H9 (cell line): ENCODE measurements around the gene VPS16. TPM values are rescaled to one million over a fixed set of nuclear protein-coding genes. Genes with fewer than 3 reads are reported as not detected.

Experiments
- DNase-seq: peaks from one replicate; pipeline ENCODE4 v3.0.0-alpha.2; 2017
- H2AFZ ChIP-seq: one replicate; pipeline ENCODE4 v1.6.1; 2013; ENCODE audit warnings: mild to moderate bottlenecking, low read length, control low read depth, moderate library complexity
- H2AK5ac ChIP-seq: 2 replicates; pipeline ENCODE4 v1.6.1; 2013; ENCODE audit warnings: low read length, control low read depth, mixed read lengths; ENCODE audit not compliant: insufficient read length
- H2BK120ac ChIP-seq: one replicate; pipeline ENCODE4 v1.6.1; 2013; ENCODE audit warnings: low read depth, mild to moderate bottlenecking, low read length, control low read depth, inconsistent platforms; ENCODE audit not compliant: poor library complexity, severe bottlenecking
- H2BK12ac ChIP-seq: 2 replicates; pipeline ENCODE4 v1.6.1; 2013; ENCODE audit warnings: low read length, control low read depth, mixed read lengths, low read depth; ENCODE audit not compliant: insufficient read length
- H2BK15ac ChIP-seq: 2 replicates; pipeline ENCODE4 v1.6.1; 2013; ENCODE audit warnings: low read depth, low read length, control low read depth
- H2BK20ac ChIP-seq: one replicate; pipeline ENCODE4 v1.6.1; 2013; ENCODE audit warnings: low read depth, mild to moderate bottlenecking, low read length, control low read depth, inconsistent platforms; ENCODE audit not compliant: poor library complexity, severe bottlenecking
- H2BK5ac ChIP-seq: 2 replicates; pipeline ENCODE4 v1.6.1; 2013; ENCODE audit warnings: low read length, control low read depth, mixed read lengths; ENCODE audit not compliant: insufficient read length
- H3K14ac ChIP-seq: 2 replicates; pipeline ENCODE4 v1.6.1; 2013; ENCODE audit warnings: low read length, control low read depth; ENCODE audit not compliant: insufficient read depth
- H3K18ac ChIP-seq: 2 replicates; pipeline ENCODE4 v1.6.1; 2013; ENCODE audit warnings: low read depth, mild to moderate bottlenecking, mixed read lengths, low read length, control low read depth; ENCODE audit not compliant: insufficient read length
- H3K23ac ChIP-seq: 2 replicates; pipeline ENCODE4 v1.6.1; 2013; ENCODE audit warnings: low read length, control low read depth, mixed read lengths, low read depth; ENCODE audit not compliant: insufficient read length
- H3K23me2 ChIP-seq: 2 replicates; pipeline ENCODE4 v1.6.1; 2013; ENCODE audit warnings: low read depth, mild to moderate bottlenecking, mixed read lengths, low read length, control low read depth; ENCODE audit not compliant: insufficient read length, poor library complexity, severe bottlenecking
- H3K27ac ChIP-seq: 2 replicates; pipeline ENCODE4 v1.5.1; 2013; ENCODE audit warnings: low read length, control low read depth, mixed read lengths, low read depth; ENCODE audit not compliant: insufficient read length
- H3K27me3 ChIP-seq: 2 replicates; pipeline ENCODE4 v1.6.1; 2013; ENCODE audit warnings: low read length, control low read depth, inconsistent platforms; ENCODE audit not compliant: insufficient read depth
- H3K4ac ChIP-seq: 2 replicates; pipeline ENCODE4 v1.6.1; 2013; ENCODE audit warnings: low read depth, mild to moderate bottlenecking, control low read depth, inconsistent platforms, low read length, moderate library complexity
- H3K4me1 ChIP-seq: 2 replicates; pipeline ENCODE4 v1.6.1; 2013; ENCODE audit warnings: low read length, control low read depth, inconsistent platforms; ENCODE audit not compliant: insufficient read depth
- H3K4me2 ChIP-seq: 2 replicates; pipeline ENCODE4 v1.6.1; 2013; ENCODE audit warnings: low read length, control low read depth, mixed read lengths; ENCODE audit not compliant: insufficient read length, insufficient read depth
- H3K56ac ChIP-seq: 2 replicates; pipeline ENCODE4 v1.6.1; 2013; ENCODE audit warnings: low read depth, mild to moderate bottlenecking, mixed read lengths, low read length, control low read depth; ENCODE audit not compliant: insufficient read length
- H3K79me1 ChIP-seq: 2 replicates; pipeline ENCODE4 v1.6.1; 2013; ENCODE audit warnings: low read depth, mild to moderate bottlenecking, moderate library complexity, low read length, control low read depth, inconsistent platforms; ENCODE audit not compliant: insufficient read depth, poor library complexity, severe bottlenecking
- H3K79me2 ChIP-seq: 2 replicates; pipeline ENCODE4 v1.6.1; 2013; ENCODE audit warnings: low read length, control low read depth, inconsistent platforms; ENCODE audit not compliant: insufficient read depth
- H3K9ac ChIP-seq: 2 replicates; pipeline ENCODE4 v1.6.1; 2013; ENCODE audit warnings: low read length, control low read depth, mixed read lengths; ENCODE audit not compliant: insufficient read length; ENCODE audit errors: extremely low read depth
- H3K9me3 ChIP-seq: one replicate; pipeline ENCODE4 v1.6.1; 2013; ENCODE audit warnings: low read depth, low read length, inconsistent platforms; ENCODE audit not compliant: control insufficient read depth
- H3T11ph ChIP-seq: one replicate; pipeline ENCODE4 v1.6.1; 2013; ENCODE audit warnings: mild to moderate bottlenecking, low read length, control low read depth, inconsistent platforms
- H4K20me1 ChIP-seq: one replicate; pipeline ENCODE4 v1.6.1; 2013; ENCODE audit not compliant: control insufficient read depth, insufficient read length, insufficient read depth
- H4K5ac ChIP-seq: 2 replicates; pipeline ENCODE4 v1.6.1; 2013; ENCODE audit warnings: low read depth, mild to moderate bottlenecking, mixed read lengths, low read length, control low read depth; ENCODE audit not compliant: insufficient read length
- H4K8ac ChIP-seq: replicated peaks from 2 replicates; pipeline ENCODE4 v1.6.1; 2013; ENCODE audit warnings: low read length, control low read depth, mixed read lengths, low read depth; ENCODE audit not compliant: insufficient read length
- H4K91ac ChIP-seq: 2 replicates; pipeline ENCODE4 v1.6.1; 2013; ENCODE audit warnings: low read depth, mild to moderate bottlenecking, moderate library complexity, mixed read lengths, low read length, control low read depth; ENCODE audit not compliant: insufficient read length
- H3K27ac Mint-ChIP-seq, 3 experiments: 2 replicates in 2 of 3; 3 replicates in 1 of 3; pipeline ENCODE4 v1.8.0; 2020 to 2021; ENCODE audit warnings: mixed read lengths in 3 of 3, mild to moderate bottlenecking in 1 of 3, moderate library complexity in 1 of 3
- H3K27me3 Mint-ChIP-seq: 2 replicates; pipeline ENCODE4 v1.8.0; 2021; ENCODE audit warnings: low read depth, mild to moderate bottlenecking, moderate library complexity, mixed read lengths
- H3K36me3 Mint-ChIP-seq, 3 experiments: 2 replicates in 2 of 3; 3 replicates in 1 of 3; pipeline ENCODE4 v1.8.0; 2020 to 2021; ENCODE audit warnings: low read depth in 3 of 3, mixed read lengths in 3 of 3; ENCODE audit not compliant: insufficient read depth in 1 of 3
- H3K4me1 Mint-ChIP-seq, 2 experiments: 2 replicates each; pipeline ENCODE4 v1.8.0; 2020; ENCODE audit warnings: mixed read lengths in 2 of 2
- H3K4me3 Mint-ChIP-seq, 2 experiments: 2 replicates in 1 of 2; 3 replicates in 1 of 2; pipeline ENCODE4 v1.8.0; 2020 to 2021; ENCODE audit warnings: mild to moderate bottlenecking in 2 of 2, mixed read lengths in 2 of 2, moderate library complexity in 1 of 2
- H3K9me3 Mint-ChIP-seq, 2 experiments: 2 replicates in 1 of 2; 3 replicates in 1 of 2; pipeline ENCODE4 v1.8.0; 2020; ENCODE audit warnings: mild to moderate bottlenecking in 2 of 2, mixed read lengths in 2 of 2, moderate library complexity in 1 of 2
- CTCF ChIP-seq: fragments of 200-600 bp; sonication (generic); conservative IDR thresholded peaks from 3 replicates; pipeline ENCODE4 v1.8.0; 2021; ENCODE audit warnings: antibody characterized with exemption, mild to moderate bottlenecking
- WGBS: extraction: QIAGEN DNeasy Blood & Tissue Kit; methylation state at CpG from one replicate; pipeline ENCODE4 v1.1.7; 2013; ENCODE audit warnings: missing lambda C conversion rate, low lambda C conversion rate, mixed read lengths; ENCODE audit not compliant: insufficient read length; ENCODE audit errors: extremely low coverage; 5-methylcytosine and 5-hydroxymethylcytosine counted together
- total RNA-seq: library from RNA; stranded (reverse); gene quantifications from 2 replicates; pipeline ENCODE4 v1.2.1, GENCODE V29; 2021

The VPS16 gene
- total RNA-seq, 1 experiment from 2014 or later, result 32.1 TPM

DNA sequence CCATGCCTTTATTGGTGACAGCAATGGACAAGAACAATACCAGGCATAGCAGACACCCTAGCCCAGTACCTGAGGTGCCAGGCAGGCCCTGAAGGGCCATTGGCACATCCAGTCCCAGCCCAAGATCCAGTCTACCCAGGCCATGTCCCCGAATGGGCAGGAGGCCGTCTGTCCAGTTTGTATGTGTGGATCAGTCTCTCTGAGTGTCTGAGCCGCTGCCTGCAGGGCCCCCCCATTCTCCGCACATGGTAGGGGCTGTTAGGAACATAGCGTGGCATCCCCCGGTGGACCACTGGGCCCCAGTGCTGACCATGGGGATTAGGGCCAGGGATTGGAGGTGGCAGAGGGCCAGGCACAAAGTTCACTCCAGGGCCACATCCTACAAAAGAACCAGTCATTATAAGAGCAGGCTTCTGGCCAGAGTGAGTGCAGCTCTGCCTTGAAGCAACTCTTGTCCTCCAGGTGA, 5.2 kb upstream of the VPS16 start:
- Mint-ChIP-seq H3K4me1 (peaks cover 3 to 7% of the 10 kb centered on the region in 2 experiments; a peak in 3 of 4 replicates), H3K9me3 (peaks cover 0 to 4% of the 10 kb centered on the region in 2 experiments; a peak in 1 of 5 replicates), H3K4me3 (no peak overlapping the region), H3K36me3 (peaks cover 3 to 27% (median 23%) of the 10 kb centered on the region in 3 experiments), H3K27ac (no peak overlapping the region), H3K27me3 (peaks cover 12% of the 10 kb centered on the region)
- Histone ChIP-seq H3T11ph (no peak overlapping the region), H3K23ac (no peak overlapping the region), H2BK12ac (no peak overlapping the region), H2AFZ (no peak overlapping the region), H3K14ac (no peak overlapping the region), H4K5ac (no peak overlapping the region), H3K27me3 (peaks cover 7% of the 10 kb centered on the region; the same call in 1 of the 2 replicates), H2BK20ac (no peak overlapping the region), H3K27ac (no peak overlapping the region), H3K79me1 (no peaks in the 10 kb centered on the region), H3K23me2 (no peaks in the 10 kb centered on the region), H3K9ac (no peak overlapping the region), H3K9me3 (no peaks in the 10 kb centered on the region), H3K4ac (no peak overlapping the region), H3K4me2 (no peak overlapping the region), H3K4me1 (no peaks in the 10 kb centered on the region), H2AK5ac (no peak overlapping the region), H3K18ac (no peak overlapping the region), H2BK15ac (no peak overlapping the region), H3K79me2 (no peaks in the 10 kb centered on the region), H4K8ac (no peak overlapping the region), H2BK120ac (no peak overlapping the region), H2BK5ac (no peak overlapping the region), H4K20me1 (no peaks in the 10 kb centered on the region), H4K91ac (no peak overlapping the region), H3K56ac (no peak overlapping the region)
- no peak for DNase-seq
- no CpG with 5 or more reads among the region's 6 CpGs for WGBS
- TF ChIP-seq CTCF, result no peak
